WI38 (cell line): Measurements from ENCODE around the gene TTBK1.
"Not testable (repeated sequence)": the region's sequence is repeated elsewhere in the genome, so short reads cannot be mapped to it uniquely, and the experiment has no call there.

Experiments used
- H3K4me3 ChIP-seq: 2 replicates; pipeline ENCODE4 v1.5.1; 2011; ENCODE audit warnings: low read depth, mild to moderate bottlenecking, control low read depth, low read length
- TF ChIP-seq, protein P1 (sequence below): IDR thresholded peaks from 2 replicates; pipeline ENCODE4 v1.5.1; 2012; ENCODE audit warnings: low read depth, mild to moderate bottlenecking, control low read depth, low read length

TTBK1 gene

DNA sequence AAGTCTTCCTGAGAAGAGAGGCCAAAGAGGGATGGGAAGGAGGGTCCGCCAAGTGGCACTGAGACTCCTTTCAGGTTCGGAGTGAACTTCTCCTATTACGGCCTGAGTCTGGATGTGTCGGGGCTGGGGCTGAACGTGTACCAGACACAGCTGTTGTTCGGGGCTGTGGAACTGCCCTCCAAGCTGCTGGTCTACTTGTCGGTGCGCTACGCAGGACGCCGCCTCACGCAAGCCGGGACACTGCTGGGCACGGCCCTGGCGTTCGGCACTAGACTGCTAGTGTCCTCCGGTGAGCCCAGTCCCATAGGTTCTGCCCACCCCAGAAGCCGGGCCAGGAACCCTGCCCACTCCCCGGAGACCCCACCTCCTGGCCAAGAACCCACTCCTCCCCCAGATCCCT lies 58.8 kb downstream of the TTBK1 start:
- TF ChIP-seq, protein P1, sequence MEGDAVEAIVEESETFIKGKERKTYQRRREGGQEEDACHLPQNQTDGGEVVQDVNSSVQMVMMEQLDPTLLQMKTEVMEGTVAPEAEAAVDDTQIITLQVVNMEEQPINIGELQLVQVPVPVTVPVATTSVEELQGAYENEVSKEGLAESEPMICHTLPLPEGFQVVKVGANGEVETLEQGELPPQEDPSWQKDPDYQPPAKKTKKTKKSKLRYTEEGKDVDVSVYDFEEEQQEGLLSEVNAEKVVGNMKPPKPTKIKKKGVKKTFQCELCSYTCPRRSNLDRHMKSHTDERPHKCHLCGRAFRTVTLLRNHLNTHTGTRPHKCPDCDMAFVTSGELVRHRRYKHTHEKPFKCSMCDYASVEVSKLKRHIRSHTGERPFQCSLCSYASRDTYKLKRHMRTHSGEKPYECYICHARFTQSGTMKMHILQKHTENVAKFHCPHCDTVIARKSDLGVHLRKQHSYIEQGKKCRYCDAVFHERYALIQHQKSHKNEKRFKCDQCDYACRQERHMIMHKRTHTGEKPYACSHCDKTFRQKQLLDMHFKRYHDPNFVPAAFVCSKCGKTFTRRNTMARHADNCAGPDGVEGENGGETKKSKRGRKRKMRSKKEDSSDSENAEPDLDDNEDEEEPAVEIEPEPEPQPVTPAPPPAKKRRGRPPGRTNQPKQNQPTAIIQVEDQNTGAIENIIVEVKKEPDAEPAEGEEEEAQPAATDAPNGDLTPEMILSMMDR = no peak
- no peak overlapping the region for H3K4me3 ChIP-seq

DNA sequence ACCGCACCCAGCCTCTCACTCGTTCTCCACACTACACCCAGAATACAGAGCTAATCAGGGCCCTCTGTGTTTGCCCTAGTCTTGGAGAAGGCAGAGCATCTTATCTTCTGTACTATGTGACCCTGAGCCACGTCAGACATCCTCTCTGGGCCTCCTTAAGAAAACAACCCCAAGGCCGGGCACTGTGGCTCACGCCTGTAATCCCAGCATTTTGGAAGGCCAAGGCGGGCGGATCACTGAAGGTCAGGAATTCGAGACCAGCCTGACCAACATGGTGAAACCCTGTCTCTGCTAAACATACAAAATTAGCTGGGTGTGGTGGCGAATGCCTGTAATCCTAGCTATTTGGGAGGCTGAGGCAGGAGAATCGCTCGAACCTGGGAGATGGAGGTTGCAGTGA lies 59.7 kb downstream of the TTBK1 start:
- H3K4me3 ChIP-seq = not testable (repeated sequence)

DNA sequence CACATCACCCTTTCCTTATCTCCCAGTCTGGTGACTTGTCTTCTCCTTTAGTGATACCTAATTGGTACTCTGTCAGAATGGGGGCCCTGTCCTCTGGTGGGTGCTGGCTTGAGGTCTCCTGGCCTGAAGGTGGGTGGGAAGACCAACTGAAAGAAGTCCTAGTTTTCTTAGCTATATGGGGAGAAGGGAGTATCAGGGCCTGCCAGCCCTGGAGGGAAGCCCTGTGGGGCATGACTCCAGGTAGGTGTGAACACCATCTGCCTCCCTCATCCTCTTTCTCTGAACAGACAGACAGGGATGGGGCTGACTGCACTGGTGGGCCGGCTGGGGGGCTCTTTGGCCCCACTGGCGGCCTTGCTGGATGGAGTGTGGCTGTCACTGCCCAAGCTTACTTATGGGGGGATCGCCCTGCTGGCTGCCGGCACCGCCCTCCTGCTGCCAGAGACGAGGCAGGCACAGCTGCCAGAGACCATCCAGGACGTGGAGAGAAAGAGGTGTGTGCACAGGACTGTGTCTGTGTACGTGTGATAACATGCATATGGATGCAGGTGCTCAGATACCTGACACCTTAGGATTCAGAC lies 60.6 kb downstream of the TTBK1 start:
- no peak overlapping the region for H3K4me3 ChIP-seq
- TF ChIP-seq, protein P1 = no peak

DNA sequence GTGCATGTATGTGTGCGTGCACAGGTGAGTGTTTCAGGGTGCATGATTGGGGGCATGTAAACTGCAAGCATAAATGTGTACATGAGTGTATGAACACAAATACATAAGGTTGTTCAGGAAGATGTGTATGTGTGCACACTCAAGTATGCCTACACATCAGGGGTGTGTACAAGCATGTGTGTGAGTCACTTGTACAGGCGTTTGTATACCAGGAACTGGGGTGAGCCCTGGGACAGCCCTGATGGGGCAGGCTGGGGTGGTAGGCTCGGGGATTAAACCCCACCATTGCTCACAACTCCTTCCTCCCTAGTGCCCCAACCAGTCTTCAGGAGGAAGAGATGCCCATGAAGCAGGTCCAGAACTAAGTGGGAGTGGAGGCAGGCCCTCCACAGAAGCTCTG lies 61.1 kb downstream of the TTBK1 start:
- H3K4me3 ChIP-seq = no peak overlapping the region
- TF ChIP-seq, protein P1 = no peak

DNA sequence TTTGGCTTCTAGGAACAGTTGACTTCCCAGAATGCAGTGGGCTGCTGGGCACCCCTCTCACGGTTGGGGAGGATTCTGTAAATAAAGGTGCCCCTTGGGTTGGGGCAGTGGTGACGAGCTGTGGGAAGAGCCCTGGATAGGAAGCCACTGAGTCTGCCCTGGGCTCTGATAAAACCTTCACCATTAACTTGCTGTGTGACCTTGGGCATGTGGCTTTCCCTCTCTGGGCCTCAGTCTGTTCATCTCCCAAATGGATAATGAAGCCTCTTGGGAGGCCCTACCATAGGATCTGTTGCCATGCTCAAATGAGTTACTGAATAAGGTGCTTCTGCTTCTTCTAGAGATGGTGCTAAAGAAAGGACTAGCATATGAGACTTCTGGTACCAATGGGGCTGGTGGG lies 61.6 kb downstream of the TTBK1 start:
- TF ChIP-seq, protein P1 = no peak
- no peak overlapping the region for H3K4me3 ChIP-seq

DNA sequence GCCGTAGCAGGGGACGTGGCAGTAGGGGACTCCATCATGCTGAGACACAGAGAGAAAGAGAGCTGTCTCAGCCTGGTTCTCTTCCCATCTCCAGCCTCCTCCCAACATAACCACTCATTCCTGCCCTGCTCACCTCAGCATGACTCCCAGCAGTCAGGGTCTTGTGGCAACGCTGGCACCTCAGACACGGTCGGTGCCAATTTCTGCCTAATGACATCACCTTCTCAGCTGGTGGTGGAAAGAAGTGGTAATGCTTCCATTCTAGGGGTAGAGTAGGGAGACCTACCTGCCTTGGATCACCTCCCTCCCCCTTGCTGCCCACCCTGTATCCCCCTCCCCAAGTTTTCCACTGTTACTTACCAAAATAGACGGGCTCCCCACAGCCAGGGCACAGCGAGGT lies 62.8 kb downstream of the TTBK1 start:
- H3K4me3 ChIP-seq = no peak overlapping the region
- TF ChIP-seq, protein P1 = no peak

DNA sequence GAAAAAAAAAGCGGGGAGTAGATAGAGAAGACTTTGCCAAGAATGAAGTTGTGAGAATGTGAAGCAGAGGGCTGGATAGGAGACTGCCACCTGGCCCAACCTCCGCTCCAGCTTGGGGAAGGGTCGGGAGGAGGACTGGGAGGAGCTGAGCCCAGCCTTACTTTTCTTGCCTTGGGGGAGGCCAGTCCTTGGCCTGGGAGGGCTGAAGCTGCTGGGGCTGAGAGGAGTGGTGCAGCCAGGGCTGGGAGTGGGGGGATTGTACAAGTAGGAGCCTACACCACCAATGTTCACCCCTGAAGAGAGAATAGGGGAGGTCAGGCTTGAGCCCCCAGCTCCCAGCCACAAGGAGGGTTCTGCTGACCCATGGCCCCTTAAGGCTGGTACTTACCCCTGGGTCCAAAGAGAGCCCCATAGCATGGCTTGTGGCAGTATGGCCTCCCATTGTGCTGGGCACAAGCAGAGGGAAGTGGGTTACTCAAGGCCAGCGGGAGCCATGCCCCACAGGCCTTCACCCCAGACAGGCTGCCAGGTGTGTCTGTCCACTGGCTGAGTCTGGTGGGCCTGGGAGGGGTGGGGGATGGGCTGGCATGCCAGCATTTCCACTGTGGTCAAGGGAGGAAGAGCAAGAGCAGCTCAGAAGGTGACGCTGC lies 64.3 kb downstream of the TTBK1 start:
- H3K4me3 ChIP-seq = no peak overlapping the region
- TF ChIP-seq, protein P1 = no peak
